ENCODE results near the gene RFX3.

Gene RFX3

GRCh38 chr9:3507395-3508077 is 18.3 kb downstream of the RFX3 start:
- no peak for DNase-seq (ENCODE audit: insufficient read length, low spot score)
- FAIRE-seq: no peak

GRCh38 chr9:3506164-3506563 is 19.6 kb downstream of the RFX3 start:
- TF ChIP-seq POLR2A (IDR thresholded peaks at IDR 0.05; ENCODE audit: low read depth, low read length): no peak
- no peak for DNase-seq (ENCODE audit: insufficient read length, low spot score)
- no peak for FAIRE-seq

More at GRCh38 chr9:3507395-3508077, 18.3 kb downstream of the RFX3 start:
- TF ChIP-seq POLR2A (IDR thresholded peaks at IDR 0.05; ENCODE audit: low read depth, low read length): no peak

GRCh38 chr9:3502560-3503398 is 23.0 kb downstream of the RFX3 start:
- peak; percentile 38 for FAIRE-seq

GRCh38 chr9:3500044-3500443 is 25.8 kb downstream of the RFX3 start:
- peak; percentile 55 for FAIRE-seq

More at GRCh38 chr9:3502560-3503398, 23.0 kb downstream of the RFX3 start:
- TF ChIP-seq POLR2A (IDR thresholded peaks at IDR 0.05; ENCODE audit: low read depth, low read length): no peak
- DNase-seq (ENCODE audit: insufficient read length, low spot score): no peak

GRCh38 chr9:3498691-3499090 is 27.1 kb downstream of the RFX3 start:
- TF ChIP-seq POLR2A (IDR thresholded peaks at IDR 0.05; ENCODE audit: low read depth, low read length): no peak
- DNase-seq (ENCODE audit: insufficient read length, low spot score) (no peak), FAIRE-seq (peak; percentile 84)

More at GRCh38 chr9:3500044-3500443, 25.8 kb downstream of the RFX3 start:
- no peak for TF ChIP-seq POLR2A (IDR thresholded peaks at IDR 0.05; ENCODE audit: low read depth, low read length)
- no peak for DNase-seq (ENCODE audit: insufficient read length, low spot score)

- FAIRE-seq: peak; percentile 58
- TF ChIP-seq POLR2A (IDR thresholded peaks at IDR 0.05; ENCODE audit: low read depth, low read length): no peak
- no peak for DNase-seq (ENCODE audit: insufficient read length, low spot score)
These were observed 27.9 kb downstream of the RFX3 start for GRCh38 chr9:3497857-3498256.

GRCh38 chr9:3497401-3497800 is 28.4 kb downstream of the RFX3 start:
- no peak for TF ChIP-seq POLR2A (IDR thresholded peaks at IDR 0.05; ENCODE audit: low read depth, low read length)
- FAIRE-seq (peak; percentile 82), DNase-seq (ENCODE audit: insufficient read length, low spot score) (no peak)

- TF ChIP-seq POLR2A (IDR thresholded peaks at IDR 0.05; ENCODE audit: low read depth, low read length): no peak
- no peak for FAIRE-seq
- DNase-seq (ENCODE audit: insufficient read length, low spot score): no peak
These were observed 29.9 kb downstream of the RFX3 start for GRCh38 chr9:3495855-3496254.

GRCh38 chr9:3492214-3492613 is 33.6 kb downstream of the RFX3 start:
- no peak for TF ChIP-seq POLR2A (IDR thresholded peaks at IDR 0.05; ENCODE audit: low read depth, low read length)
- FAIRE-seq (no peak), DNase-seq (ENCODE audit: insufficient read length, low spot score) (no peak)

GRCh38 chr9:3491450-3491849 is 34.4 kb downstream of the RFX3 start:
- DNase-seq (ENCODE audit: insufficient read length, low spot score): no peak
- no peak for TF ChIP-seq POLR2A (IDR thresholded peaks at IDR 0.05; ENCODE audit: low read depth, low read length)
- FAIRE-seq: no peak

GRCh38 chr9:3490957-3491356 is 34.8 kb downstream of the RFX3 start:
- no peak for FAIRE-seq
- TF ChIP-seq POLR2A (IDR thresholded peaks at IDR 0.05; ENCODE audit: low read depth, low read length): no peak
- DNase-seq (ENCODE audit: insufficient read length, low spot score): no peak

GRCh38 chr9:3482578-3482977 is 43.2 kb downstream of the RFX3 start:
- no peak for TF ChIP-seq POLR2A (IDR thresholded peaks at IDR 0.05; ENCODE audit: low read depth, low read length)
- FAIRE-seq: no peak
- DNase-seq (ENCODE audit: insufficient read length, low spot score): no peak

- no peak for TF ChIP-seq POLR2A (IDR thresholded peaks at IDR 0.05; ENCODE audit: low read depth, low read length)
- DNase-seq (ENCODE audit: insufficient read length, low spot score): no peak
- FAIRE-seq: peak; percentile 55
These were observed 45.5 kb downstream of the RFX3 start for GRCh38 chr9:3480353-3480655.

GRCh38 chr9:3479514-3480352 is 46.1 kb downstream of the RFX3 start:
- no peak for DNase-seq (ENCODE audit: insufficient read length, low spot score)

More at GRCh38 chr9:3479514-3480352, 46.1 kb downstream of the RFX3 start:
- FAIRE-seq: no peak
- no peak for TF ChIP-seq POLR2A (IDR thresholded peaks at IDR 0.05; ENCODE audit: low read depth, low read length)

Measured in H54 (cell line).